Erythroblast (primary cell): ENCODE data around the gene IPCEF1.
"Not testable (repeated sequence)": the region's sequence is repeated elsewhere in the genome, so short reads cannot be mapped to it uniquely, and the experiment has no call there.

Source experiments
- DNase-seq, 2 experiments: peaks; one replicate each; lab custom pipeline; 2025; lab: John Stamatoyannopoulos, UW
- GATA1 ChIP-seq: IDR thresholded peaks from 2 replicates; pipeline ENCODE4 v1.6.1; 2011; ENCODE audit warnings: low read depth, mild to moderate bottlenecking, control low read depth, low read length, moderate library complexity
- POLR2A ChIP-seq: IDR thresholded peaks from 2 replicates; pipeline ENCODE4 v1.6.1; 2011; ENCODE audit warnings: mild to moderate bottlenecking, low read length

IPCEF1 gene

GRCh38 chr6:154306696-154307095, 49.9 kb downstream of the IPCEF1 start:
- TF ChIP-seq POLR2A (no peak), GATA1 (no peak)
- no peak for DNase-seq

- no peak for DNase-seq
- TF ChIP-seq POLR2A (no peak), GATA1 (no peak)
Observed at GRCh38 chr6:154304191-154304590, 52.4 kb downstream of the IPCEF1 start.

- not testable (repeated sequence) for DNase-seq
Observed at GRCh38 chr6:154303642-154304041, 53.0 kb downstream of the IPCEF1 start.

GRCh38 chr6:154301839-154302752, 54.5 kb downstream of the IPCEF1 start:
- peak in 1 of 2 experiments; percentile 5 for DNase-seq
- TF ChIP-seq GATA1 (no peak), POLR2A (no peak)

- TF ChIP-seq GATA1 (no peak), POLR2A (no peak)
- DNase-seq: no peak
Observed at GRCh38 chr6:154301086-154301625, 55.4 kb downstream of the IPCEF1 start.

- DNase-seq: no peak
Observed at GRCh38 chr6:154298297-154298696, 58.3 kb downstream of the IPCEF1 start.

GRCh38 chr6:154297721-154298120, 58.9 kb downstream of the IPCEF1 start:
- TF ChIP-seq POLR2A (no peak), GATA1 (no peak)

More at GRCh38 chr6:154298297-154298696, 58.3 kb downstream of the IPCEF1 start:
- TF ChIP-seq GATA1 (no peak), POLR2A (no peak)

GRCh38 chr6:154297210-154297609, 59.4 kb downstream of the IPCEF1 start:
- no peak for DNase-seq
- no peak for TF ChIP-seq GATA1
- no peak for TF ChIP-seq POLR2A

More at GRCh38 chr6:154297721-154298120, 58.9 kb downstream of the IPCEF1 start:
- no peak for DNase-seq

GRCh38 chr6:154295733-154296132, 60.9 kb downstream of the IPCEF1 start:
- DNase-seq: no peak
- TF ChIP-seq GATA1: no peak
- TF ChIP-seq POLR2A: no peak

- DNase-seq: no peak
- TF ChIP-seq GATA1 (no peak), POLR2A (no peak)
Observed at GRCh38 chr6:154292855-154293519, 63.6 kb downstream of the IPCEF1 start.

GRCh38 chr6:154292066-154292465, 64.5 kb downstream of the IPCEF1 start:
- TF ChIP-seq POLR2A (no peak), GATA1 (no peak)
- no peak for DNase-seq

- TF ChIP-seq POLR2A: no peak
- TF ChIP-seq GATA1: no peak
- no peak for DNase-seq
Observed at GRCh38 chr6:154289818-154290508, 66.6 kb downstream of the IPCEF1 start.

- no peak for TF ChIP-seq GATA1
- TF ChIP-seq POLR2A: no peak
- DNase-seq: no peak
Observed at GRCh38 chr6:154285826-154286225, 70.8 kb downstream of the IPCEF1 start.
